Stimulated activated CD8-positive, alpha-beta memory T cell treated with anti-CD3 and anti-CD28 coated beads, Interleukin-12 subunit alpha, Interleukin-12 subunit beta, amount 100 ng/mL, for 24 hours (primary cell): ENCODE data around the gene PPP1R13B.
"Not testable (repeated sequence)": the region's sequence is repeated elsewhere in the genome, so short reads cannot be mapped to it uniquely, and the experiment has no call there.

Experiments
- DNase-seq: peaks from one replicate; pipeline ENCODE4 v3.0.0-alpha.2; 2020; ENCODE audit errors: extremely low read depth

PPP1R13B gene

DNA sequence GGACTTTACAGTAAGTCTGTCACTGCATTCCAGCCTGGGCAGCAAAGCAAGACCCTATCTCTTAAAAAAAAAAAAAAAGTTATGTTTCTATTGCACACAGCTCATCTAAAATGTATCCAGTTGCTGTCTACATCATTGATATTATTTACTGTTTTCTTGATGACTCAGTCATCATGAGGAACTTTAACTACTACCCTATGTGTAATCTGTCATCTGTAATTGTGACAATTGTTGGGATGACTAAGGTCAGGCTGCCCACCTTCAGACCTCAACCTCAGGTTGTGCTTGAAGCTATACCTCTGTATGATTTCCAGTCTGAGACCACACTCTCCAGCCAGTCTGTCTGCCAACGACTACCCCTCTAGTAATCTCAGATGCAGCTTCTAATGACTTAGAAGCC, 15.3 kb downstream of the PPP1R13B start:
- DNase-seq, result no peak

DNA sequence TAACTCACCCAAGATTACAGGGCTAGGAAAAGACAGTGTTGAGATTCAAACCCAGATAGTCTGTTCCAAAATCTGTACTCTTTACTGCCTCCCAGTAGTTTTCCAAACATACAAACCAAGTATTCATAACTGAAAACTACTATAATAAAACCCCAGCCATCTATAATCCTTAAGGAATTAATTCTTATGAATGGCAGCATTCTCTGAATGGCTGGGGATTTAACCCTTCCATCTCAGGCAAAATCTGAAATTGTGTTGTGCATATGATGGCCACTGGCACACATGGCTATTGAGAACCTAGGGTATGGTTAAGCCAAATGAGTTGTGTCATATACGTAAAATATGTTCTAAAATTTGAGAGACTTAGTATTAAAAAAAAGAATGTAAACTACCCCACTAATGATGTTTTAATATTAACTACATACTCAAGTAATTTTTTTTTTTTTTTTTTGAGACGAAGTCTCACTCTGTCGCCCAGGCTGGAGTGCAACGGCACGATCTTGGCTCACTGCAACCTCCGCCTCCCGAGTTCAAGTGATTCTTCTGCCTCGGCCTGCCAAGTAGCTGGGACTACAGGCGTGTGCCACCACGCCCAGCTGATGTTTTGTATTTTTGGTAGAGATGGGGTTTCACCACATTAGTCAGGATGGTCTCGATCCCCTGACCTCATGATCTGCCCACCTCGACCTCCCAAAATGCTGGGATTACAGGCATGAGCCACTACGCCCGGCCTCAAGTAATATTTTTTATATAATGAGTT, 16.7 kb downstream of the PPP1R13B start:
- no peak for DNase-seq

DNA sequence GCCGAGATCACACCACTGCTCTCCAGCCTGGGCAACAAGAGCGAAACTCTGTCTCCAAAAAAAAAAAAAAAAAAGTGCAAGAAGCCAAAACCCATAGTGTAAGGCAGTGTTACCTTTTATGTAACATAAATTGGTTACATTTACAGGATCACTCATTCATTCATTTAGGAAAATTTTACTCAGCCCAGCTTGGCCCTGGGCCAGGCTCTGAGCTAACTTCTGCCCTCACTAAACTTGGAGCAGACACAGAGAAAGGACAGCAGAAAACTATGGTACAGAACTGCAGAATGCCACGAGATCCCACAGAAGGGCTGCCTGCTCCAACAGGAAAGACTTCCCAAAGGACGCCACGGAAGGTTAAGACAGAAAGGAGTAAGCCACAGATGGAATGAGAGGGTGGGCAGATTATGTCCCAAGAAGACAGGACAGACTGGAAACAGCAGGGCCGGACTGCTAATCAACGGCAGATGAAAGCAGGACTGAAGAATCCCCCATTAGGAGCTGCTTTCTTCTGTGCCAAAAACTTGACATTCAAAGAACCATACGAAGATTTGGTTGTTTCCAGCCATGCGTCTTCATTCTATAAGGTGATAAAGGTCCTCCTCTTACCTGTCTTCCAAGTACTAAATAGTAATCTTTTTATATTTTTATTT, 18.9 kb downstream of the PPP1R13B start:
- DNase-seq, result no peak

DNA sequence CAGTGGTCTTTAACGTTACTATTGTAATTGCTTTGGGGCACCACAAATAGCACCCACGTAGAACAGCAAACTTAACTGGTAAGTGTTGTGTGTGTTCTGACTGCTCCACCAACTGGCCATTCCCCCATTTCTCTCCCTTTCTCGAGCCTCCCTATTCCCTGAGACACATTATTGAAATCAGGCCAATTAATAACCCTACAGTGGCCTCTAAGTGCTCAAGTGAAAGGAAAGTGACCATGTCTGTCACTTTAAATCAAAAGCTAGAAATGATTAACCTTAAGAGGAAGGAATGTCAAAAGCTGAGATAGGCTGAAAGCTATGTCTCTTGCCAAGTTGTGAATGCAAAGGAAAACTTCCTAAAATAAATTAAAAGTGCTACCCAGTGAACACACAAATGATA, 22.3 kb downstream of the PPP1R13B start:
- DNase-seq, result no peak

DNA sequence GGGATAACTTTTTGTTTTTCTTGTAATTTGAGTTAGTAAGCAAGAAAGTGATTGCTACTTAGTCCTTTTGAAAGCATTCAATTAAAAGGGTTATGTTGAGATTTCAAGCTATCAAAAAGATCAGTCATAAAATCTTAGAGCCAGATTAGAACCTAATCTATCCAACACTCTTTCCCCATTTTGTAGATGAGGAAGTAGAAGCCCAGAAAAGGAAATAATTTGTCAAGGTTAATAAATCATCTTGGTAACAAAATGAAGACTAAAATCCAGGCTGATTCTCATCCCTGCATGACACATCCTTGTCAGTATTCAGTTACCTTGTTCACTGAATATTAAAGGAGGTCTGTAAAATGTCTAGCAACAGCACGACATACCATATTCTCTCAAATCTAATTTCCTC, 26.5 kb downstream of the PPP1R13B start:
- no peak for DNase-seq

DNA sequence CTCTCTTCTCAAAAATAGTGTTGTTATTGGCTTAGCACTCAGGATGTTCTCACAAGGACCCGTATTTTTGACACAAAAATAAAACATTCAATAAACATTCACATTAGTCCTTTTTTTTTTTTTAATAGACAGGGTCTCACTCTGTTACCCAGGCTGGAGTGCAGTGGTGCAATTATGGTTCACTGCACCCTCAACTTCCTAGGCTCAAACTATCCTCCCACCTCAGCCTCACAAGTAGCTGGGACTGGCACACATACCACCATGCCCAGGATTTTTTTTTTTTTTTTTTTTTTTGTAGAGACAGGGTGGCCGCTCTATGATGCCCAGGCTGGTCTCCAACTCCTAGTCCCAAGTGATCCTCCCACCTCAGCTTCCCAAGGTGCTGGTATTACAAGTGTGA, 27.0 kb downstream of the PPP1R13B start:
- no peak for DNase-seq

DNA sequence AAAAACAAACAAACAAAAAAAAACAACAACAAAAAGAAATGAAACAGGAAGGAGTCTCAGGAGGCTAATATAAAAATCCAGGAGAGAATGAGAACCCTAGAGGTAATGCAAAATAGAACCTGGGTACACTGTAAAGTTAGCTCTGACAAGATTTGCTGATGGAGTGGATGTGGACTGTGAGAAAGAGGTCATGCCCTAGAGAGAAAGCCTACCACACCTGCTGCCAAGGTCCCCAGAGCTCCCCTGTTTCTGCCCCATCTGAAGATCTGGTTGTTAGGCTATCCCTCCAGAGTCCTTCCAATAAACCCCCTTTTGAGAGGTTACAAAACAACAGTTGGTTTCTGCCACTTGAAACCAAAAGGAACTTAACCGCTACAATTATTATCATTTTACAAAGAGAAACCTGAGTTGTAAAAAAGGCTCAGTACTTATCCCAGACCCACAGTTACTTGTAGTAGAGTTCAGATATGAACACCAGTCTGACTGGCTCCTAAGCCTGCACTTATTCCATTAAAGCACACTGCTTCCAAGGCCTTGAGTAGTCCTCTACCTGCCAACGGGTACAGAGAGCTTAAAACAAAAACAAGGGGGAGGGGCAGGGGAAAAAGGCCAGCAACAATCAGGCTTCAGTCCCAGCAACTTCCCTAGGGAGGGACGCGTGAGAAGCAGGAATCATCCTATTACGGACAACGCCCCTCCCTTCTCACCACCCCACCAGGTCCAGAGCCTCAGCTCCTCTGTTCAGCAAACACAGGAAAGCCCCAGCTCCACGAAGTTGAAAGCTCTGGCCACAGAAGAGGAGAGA, 27.7 kb downstream of the PPP1R13B start:
- no peak for DNase-seq

DNA sequence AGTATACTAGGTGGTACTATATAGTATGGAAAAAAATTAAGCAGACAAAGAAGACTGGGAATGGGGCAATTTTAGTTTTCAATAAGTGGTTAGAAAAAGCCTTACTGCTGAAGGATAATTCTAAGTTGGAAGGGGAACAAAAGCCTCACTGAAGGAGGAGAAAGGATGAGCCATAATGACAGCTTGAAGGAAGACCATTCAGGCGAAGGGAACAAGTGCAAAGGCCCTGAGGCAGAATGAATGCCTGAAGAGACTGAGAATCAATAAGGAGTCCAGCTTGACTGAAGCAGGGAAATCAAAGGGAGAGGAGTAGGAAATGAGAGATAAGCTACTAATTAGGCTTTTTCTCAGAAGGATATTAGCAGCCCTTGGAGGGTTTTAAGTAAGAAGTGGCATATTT, 28.5 kb downstream of the PPP1R13B start:
- no peak for DNase-seq

DNA sequence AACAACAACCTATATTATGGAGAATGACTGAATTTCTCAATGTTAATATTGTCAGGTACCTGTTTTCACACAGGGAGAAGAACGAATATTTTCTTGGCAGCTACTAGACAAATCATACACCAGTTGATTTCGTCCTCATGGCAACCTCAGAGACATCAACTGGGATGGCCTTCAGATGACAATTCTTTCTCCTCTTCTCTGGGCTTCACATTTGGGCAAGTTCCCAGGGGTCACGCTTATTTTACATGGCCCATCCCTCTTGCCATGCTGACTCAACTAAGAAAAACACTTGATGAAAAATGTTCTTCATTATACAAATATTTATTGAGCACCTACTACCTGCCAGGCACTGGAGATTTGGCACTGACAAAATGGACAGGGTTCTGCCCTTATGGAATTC, 29.0 kb downstream of the PPP1R13B start:
- DNase-seq, result no peak

DNA sequence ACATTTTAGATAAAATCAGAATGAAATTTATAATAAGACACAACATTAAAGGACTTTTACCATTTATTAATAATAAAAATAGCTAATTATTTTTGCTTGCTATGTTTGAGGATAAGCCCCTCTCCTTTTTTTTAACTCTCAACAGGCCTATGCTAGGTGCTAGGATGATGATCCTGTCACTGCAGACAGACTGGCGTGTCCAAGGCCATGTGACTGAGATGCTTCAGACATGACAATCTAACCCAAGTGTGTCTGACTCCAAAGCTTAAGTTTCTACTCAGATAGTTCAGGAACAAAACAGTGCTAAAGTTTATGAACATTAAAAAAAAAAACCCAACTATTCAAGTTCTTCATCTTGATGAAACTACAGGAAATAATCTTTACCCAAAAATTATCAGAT, 29.8 kb downstream of the PPP1R13B start:
- no peak for DNase-seq

DNA sequence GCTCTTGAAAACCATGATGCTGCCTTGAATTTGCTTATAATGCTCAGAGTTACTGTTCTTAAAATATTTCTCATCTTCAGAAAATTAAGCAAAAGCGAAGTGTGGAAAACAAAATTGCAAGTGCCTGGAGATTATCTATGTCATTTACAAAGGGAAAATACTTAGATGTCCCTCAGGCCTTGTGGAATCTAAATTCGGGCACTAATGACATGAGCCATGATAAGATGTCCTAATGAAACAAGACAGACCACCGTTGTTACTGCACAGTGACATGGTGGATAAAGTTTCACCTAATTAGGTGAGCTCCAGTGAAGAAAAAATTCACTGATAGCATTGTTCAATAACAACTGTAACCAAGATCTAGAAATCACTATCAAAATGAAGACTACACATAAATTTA, 30.4 kb downstream of the PPP1R13B start:
- DNase-seq, result no peak

DNA sequence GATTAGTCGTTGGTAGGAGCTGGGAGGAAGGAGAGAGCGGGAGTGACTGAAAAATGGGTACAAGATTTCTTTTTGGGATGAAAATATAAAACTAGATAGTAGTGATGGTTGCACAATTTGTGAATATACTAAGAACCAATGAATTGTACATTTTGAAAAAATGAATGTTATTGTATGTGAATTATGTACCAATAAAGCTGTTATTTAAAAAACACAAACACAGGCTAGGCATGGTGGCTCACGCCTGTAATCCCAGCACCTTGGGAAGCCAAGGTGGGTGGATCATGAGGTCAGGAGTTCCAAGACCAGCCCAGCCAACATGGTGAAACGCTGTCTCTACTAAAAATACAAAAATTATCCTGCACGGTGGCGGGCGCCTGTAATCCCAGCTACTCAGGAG, 32.1 kb downstream of the PPP1R13B start:
- DNase-seq, result no peak

DNA sequence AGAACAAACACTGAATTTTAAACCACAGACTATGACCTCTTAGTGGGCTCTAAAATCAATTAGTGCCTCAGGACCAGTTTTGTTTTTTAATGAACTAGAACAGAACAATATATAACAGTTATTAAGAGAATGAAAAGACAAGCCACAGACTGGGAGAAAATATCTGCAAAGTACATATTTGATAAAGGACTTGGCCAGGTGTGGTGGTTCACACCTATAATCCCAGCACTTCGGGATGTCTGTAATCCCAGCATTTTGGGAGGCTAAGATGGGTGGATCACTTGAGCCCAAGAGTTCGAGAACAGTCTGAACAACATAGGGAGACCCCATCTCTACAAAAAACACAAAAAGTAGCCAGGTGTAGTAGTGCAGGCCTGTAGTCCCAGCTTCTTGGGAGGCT, 36.2 kb downstream of the PPP1R13B start:
- DNase-seq, result no peak

DNA sequence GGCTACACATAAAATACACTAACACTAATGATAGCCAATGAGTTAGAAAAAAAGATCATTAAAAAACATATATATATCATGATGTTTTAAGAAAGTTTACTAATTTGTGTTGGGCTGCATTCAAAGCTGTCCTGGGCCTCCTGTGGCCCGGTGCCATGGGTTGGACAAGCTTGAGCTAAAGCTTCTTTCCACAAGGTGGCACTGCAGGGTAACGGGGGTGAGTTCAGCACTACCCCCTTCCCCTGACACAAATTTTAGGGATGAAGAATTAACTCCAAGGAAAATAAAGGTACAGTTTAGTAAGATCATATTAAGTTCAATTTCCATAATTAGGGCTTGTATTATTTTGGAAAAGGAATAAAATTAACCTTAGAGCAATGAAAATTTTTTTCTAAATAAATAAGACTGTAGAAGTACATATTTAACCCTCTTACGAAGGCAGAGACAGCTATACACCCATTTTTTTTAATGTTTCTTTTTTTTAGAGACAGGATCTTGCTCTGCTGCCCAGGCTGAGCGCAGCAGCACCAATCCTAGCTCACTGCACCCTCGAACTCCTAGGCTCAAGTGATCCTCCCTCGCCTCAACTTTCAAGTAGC, 38.9 kb downstream of the PPP1R13B start:
- DNase-seq, result peak; percentile 26

DNA sequence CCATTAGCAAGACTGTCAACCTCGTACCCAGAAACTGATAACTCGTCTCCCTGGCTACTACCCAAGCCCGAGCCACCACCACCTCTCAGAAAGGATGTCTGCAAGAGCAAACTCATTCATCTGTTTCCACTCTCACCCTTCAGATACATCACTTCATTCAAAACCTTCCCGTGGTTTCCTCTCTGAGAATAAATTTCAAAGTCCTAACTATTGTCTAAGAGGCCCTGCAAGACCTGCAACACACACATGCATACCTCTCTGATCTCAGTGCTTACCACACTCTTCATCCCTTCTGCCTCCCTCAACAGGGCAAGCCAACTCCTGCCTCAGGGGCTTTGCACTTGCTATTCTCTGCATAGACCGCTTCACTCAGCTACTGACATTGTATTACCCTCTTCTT, 40.6 kb downstream of the PPP1R13B start:
- DNase-seq, result no peak

DNA sequence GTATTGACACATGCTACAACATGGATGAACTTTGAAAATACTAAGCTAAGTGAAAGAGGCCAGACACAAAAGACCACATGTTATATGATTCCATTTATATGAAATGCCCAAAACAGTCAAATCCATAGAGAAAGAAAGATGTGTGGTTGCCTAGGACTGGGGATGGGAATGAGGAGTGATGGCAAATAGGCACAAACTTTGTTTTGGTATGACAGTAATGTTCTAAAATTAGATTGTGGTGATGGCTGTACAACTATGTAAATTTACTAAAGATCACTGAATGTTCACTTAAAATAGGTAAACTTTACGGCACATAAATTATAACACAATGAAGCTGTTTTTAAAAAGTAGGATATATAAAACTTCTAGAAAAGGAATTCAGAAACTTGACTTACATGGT, 41.7 kb downstream of the PPP1R13B start:
- no peak for DNase-seq

DNA sequence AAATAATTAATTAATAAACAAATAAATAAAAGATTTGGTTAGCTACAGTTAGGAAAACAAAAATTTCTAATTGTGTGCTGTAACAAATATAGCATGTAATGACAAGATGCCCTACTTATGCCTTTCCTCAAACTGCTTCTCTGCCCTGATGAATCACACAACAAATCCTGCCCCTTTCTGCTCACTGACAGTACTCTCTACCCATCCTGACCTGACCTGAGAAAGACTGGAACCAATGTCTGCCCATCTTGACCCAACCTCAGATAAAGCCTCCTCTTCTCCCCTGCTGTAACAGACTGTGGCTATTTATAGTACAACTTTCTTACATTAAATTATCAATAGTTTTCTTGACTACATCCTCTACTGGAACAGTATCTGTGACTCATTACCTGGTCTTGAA, 43.7 kb downstream of the PPP1R13B start:
- no peak for DNase-seq

DNA sequence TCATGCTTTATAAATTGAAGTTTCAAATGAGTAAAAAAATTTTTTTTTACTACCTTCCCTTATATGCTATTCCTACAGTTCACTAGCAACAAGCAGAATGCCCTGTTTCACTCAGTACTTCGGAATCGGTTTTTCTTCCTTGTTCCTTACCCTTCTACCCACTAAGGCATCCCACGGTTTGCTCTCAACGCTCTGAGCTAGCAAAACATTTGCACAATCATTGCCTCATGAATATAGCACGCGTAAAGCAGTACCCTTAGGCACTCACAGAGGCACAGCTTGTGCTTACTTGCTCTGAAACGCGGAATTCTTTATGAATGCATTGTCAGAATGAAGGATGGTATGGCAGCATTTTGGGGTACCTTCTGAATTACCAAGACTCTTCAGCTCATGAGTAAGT, 45.0 kb downstream of the PPP1R13B start:
- no peak for DNase-seq

DNA sequence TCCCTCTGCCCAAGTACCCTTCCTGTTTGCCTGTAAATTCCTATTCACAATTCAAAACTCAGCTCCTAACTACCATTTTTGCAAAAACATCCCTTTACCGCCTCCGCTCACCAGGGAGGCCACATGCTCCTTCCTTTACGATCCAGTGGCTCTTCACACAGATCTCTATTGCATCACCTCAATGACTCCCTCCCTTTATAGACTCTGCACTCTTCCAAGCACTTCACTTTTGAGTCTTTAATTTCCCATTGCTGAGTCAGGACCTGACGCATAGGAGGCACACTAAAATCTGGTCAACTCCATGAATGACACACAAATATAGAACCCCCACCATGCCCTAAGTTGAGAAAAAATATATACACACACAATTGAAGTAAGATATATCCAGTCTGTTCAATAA, 45.9 kb downstream of the PPP1R13B start:
- no peak for DNase-seq

DNA sequence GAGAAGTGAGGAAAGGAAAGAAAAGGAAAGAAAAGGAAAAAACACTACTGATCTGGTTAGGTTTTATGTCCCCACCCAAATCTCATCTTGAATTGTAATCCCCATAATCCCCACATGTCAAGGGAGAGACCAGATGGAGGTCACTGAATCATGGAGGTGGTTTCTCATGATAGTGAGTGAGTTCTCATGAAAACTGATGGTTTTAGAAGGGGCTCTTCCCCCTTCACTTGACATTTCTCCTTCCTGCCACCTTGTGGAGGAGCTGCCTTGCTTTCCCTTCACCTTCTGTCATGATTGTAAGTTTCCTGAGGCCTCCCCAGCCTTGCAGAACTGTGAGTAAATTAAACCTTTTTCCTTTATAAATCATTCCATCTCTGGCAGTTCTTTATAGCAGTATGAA, 54.2 kb downstream of the PPP1R13B start:
- DNase-seq, result not testable (repeated sequence)

DNA sequence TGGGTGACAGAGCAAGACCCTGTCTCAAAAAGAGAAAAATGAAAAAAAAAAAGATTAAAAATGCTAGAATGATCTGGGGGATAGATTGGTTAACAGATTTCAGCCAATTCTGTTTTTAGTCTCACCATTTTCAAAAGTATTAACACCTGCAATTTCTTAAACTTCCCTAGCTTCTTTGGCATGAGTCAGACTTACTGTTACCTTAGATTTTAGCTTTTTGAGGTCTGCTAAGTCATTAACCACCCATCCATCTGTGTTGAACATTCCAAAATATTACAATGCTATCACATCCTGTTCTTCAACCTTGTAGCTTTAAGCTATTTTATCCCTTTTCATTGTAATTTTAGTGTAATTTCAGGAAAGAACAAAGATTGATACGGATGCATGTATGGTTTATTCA, 59.3 kb downstream of the PPP1R13B start:
- no peak for DNase-seq

DNA sequence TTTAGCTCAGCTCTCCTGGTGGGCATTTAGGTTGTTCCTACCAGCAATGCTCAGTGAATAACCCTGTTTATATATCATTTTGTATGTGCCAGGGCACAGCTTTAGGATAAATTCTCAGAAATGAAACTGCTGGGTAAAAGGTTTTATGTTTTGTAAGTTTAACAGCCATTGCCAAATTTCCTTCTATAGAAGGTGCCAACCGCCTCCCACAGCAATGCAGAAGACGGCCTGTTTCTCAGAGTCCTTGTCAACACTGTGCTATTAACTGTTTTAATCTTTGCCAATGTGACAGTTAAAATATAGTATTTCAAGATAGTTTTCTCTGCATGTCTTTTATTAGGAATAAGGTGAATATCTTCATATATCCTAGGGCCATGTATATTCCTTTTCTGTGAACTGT, 65.0 kb downstream of the PPP1R13B start:
- DNase-seq, result no peak

DNA sequence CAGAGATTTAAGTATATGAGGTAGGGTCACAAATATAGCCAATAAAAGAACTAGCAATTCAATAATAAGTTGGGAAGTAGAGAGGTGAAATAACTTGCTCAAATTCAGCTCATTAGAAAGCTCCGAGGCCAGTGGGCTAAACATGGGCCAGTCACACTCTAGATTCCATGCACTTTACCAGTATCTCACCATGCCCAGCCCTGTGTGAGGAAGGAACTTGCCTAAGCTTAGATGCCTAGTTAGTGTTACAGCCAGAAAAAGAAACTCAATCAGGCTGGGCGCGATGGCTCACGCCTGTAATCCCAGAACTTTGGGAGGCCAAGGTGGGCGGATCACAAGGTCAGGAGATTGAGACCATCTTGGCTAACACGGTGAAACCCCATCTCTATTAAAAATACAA, 71.1 kb downstream of the PPP1R13B start:
- DNase-seq, result not testable (repeated sequence)
